Chondrocyte (in vitro differentiated cells): ENCODE data around the gene ITPR2. TPM values are rescaled to one million over a fixed set of nuclear protein-coding genes. Genes with fewer than 3 reads are reported as not detected.

ENCODE experiments used
- DNase-seq: peaks from one replicate; pipeline ENCODE4 v3.0.0; 2021; ENCODE audit warnings: mixed read lengths, low spot score
- H3K27ac Mint-ChIP-seq: one replicate; pipeline ENCODE4 v1.8.0; 2021; ENCODE audit warnings: mild to moderate bottlenecking, moderate library complexity, mixed read lengths; ENCODE audit not compliant: unreplicated experiment
- H3K27me3 Mint-ChIP-seq: 2 replicates; pipeline ENCODE4 v1.8.0; 2021; ENCODE audit warnings: low read depth, mixed read lengths
- H3K36me3 Mint-ChIP-seq: 2 replicates; pipeline ENCODE4 v1.8.0; 2021; ENCODE audit warnings: low read depth, mixed read lengths
- H3K4me1 Mint-ChIP-seq: 2 replicates; pipeline ENCODE4 v1.8.0; 2021; ENCODE audit warnings: low read depth, mild to moderate bottlenecking, mixed read lengths
- H3K4me3 Mint-ChIP-seq: one replicate; pipeline ENCODE4 v1.8.0; 2021; ENCODE audit warnings: mild to moderate bottlenecking, moderate library complexity, mixed read lengths; ENCODE audit not compliant: unreplicated experiment
- H3K9me3 Mint-ChIP-seq: 2 replicates; pipeline ENCODE4 v1.8.0; 2021; ENCODE audit warnings: low read depth, mixed read lengths
- total RNA-seq: library from RNA; stranded (reverse); gene quantifications from 3 replicates; pipeline ENCODE4 v1.2.1, GENCODE V29; 2021
- TF ChIP-seq, protein P1 (sequence below): fragments of 200-600 bp; sonication (generic); IDR thresholded peaks from 2 replicates; pipeline ENCODE4 v1.5.0; 2021; ENCODE audit warnings: antibody characterized with exemption, mild to moderate bottlenecking, moderate library complexity

ITPR2 gene
- total RNA-seq, 1 donor from 2014 or later: 18.7 TPM

DNA sequence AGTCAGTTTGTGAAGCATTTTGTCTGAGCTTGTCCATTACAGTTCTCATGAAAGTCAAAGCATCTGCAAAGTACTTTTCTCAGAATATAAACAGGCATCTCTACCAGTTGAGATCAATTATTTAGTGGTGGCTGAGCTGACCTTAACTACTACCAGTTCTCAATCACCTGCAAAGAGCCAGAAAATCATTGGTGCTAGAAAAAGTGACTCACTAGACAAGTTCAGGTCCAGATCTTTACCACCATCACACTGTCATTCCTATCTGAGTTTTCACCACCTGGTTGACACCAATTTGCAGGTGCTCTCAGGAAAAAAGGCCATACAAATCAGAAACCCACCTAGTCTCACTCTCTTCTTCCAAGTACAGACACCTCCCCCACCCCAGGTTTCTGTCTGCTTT lies 33.3 kb downstream of the ITPR2 start:
- Mint-ChIP-seq H3K4me3 (no peak overlapping the region), H3K27me3 (no peaks in the 10 kb centered on the region), H3K36me3 (no peaks in the 10 kb centered on the region), H3K9me3 (no peaks in the 10 kb centered on the region), H3K27ac (no peak overlapping the region), H3K4me1 (peaks cover 45% of the 10 kb centered on the region)
- no peak for DNase-seq
- TF ChIP-seq, protein P1, sequence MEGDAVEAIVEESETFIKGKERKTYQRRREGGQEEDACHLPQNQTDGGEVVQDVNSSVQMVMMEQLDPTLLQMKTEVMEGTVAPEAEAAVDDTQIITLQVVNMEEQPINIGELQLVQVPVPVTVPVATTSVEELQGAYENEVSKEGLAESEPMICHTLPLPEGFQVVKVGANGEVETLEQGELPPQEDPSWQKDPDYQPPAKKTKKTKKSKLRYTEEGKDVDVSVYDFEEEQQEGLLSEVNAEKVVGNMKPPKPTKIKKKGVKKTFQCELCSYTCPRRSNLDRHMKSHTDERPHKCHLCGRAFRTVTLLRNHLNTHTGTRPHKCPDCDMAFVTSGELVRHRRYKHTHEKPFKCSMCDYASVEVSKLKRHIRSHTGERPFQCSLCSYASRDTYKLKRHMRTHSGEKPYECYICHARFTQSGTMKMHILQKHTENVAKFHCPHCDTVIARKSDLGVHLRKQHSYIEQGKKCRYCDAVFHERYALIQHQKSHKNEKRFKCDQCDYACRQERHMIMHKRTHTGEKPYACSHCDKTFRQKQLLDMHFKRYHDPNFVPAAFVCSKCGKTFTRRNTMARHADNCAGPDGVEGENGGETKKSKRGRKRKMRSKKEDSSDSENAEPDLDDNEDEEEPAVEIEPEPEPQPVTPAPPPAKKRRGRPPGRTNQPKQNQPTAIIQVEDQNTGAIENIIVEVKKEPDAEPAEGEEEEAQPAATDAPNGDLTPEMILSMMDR: no peak

DNA sequence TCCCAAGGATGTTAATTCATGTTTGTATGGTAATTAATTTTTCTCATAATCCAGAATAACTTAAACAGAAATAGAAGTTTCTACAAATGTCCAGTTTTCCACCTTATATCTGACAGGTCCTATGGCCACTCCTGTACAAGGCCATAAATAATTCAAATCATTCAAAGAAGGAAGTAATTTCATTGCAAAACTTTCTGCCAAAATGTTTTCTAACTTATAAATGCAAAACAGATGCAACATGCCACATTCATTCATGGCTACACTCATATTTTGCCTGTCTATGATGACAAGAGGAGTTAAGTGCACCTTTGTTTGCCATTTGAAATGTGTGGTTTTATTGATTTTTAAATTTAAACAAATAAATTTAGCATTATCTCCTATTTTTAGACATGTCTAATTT lies 34.4 kb downstream of the ITPR2 start:
- TF ChIP-seq, protein P1: no peak
- no peaks in the 10 kb centered on the region for H3K9me3 Mint-ChIP-seq
- no peak for DNase-seq
- peaks cover 37% of the 10 kb centered on the region for H3K4me1 Mint-ChIP-seq
- H3K27ac Mint-ChIP-seq: peak overlapping the region; percentile 81
- H3K36me3 Mint-ChIP-seq: peaks cover 2% of the 10 kb centered on the region
- no peak overlapping the region for H3K4me3 Mint-ChIP-seq
- H3K27me3 Mint-ChIP-seq: no peaks in the 10 kb centered on the region

DNA sequence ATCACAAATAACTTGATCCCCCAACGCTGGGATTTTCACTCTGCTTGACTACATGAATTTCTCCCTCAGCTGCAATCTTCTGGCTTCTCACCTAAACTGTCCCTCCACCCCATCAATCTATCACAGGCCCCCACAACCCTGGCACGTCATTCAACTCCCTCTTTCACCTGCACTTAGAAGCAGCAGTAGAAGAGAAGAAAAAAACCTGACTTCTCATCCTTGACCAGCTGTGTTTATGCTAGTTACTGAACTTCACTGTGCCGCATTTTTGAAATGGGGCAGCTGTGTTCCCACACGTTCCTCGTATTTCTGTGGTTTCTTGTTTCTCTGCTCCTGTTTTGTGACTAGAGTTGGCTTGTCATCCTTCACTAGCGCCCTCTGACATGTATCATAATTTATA lies 35.0 kb downstream of the ITPR2 start:
- Mint-ChIP-seq H3K9me3 (no peaks in the 10 kb centered on the region), H3K27ac (peak overlapping the region; percentile 81), H3K4me1 (peaks cover 31% of the 10 kb centered on the region), H3K27me3 (no peaks in the 10 kb centered on the region), H3K36me3 (peaks cover 2% of the 10 kb centered on the region), H3K4me3 (peak overlapping the region; percentile 1)
- TF ChIP-seq, protein P1: peak; percentile 36
- no peak for DNase-seq

DNA sequence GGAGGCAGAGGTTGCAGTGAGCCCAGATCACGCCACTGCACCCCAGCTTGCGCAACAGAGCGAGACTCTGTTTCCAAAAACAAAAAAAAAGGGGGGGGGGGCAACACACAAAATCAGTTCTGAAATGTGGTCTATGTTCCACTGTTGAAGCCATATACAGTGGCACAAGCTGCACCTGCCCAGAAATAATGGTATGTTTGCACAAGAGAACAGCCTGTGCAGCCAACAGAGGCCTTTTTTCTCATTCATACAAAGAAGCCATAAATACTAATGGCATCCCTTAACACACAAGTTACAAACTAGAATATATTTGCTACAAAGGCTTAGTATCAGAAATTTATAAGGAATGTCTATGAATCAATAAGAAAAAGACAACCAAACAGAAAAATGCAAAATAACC lies 37.1 kb downstream of the ITPR2 start:
- H3K27ac Mint-ChIP-seq: no peak overlapping the region
- peaks cover 2% of the 10 kb centered on the region for H3K36me3 Mint-ChIP-seq
- peaks cover 36% of the 10 kb centered on the region for H3K4me1 Mint-ChIP-seq
- H3K9me3 Mint-ChIP-seq: no peaks in the 10 kb centered on the region
- no peaks in the 10 kb centered on the region for H3K27me3 Mint-ChIP-seq
- TF ChIP-seq, protein P1: no peak
- DNase-seq: no peak
- no peak overlapping the region for H3K4me3 Mint-ChIP-seq

DNA sequence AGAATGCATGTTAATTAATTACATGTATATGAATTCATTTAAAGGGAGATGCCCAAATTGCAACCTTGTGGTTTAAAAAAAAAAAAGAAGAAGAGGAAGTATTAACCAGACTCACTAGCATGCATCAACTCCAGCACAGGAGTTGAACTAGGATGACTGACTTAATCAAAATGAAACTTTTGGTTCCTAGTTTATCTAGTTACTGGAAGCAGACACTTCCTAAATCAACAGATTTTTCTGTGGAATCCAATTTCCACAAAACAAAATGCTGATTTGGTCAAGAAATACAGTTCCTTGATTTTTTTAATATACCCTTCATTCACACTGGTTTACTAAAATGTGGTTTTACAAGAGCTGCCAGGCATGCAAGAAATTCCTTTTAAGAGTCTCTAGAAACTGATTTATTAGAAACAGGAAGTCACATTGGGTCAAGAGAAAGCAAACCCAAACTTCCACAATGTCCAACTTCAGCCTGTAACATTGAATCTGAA lies 41.6 kb downstream of the ITPR2 start:
- peaks cover 2% of the 10 kb centered on the region for H3K36me3 Mint-ChIP-seq
- H3K4me1 Mint-ChIP-seq: peaks cover 53% of the 10 kb centered on the region
- no peaks in the 10 kb centered on the region for H3K27me3 Mint-ChIP-seq
- DNase-seq: no peak
- H3K9me3 Mint-ChIP-seq: no peaks in the 10 kb centered on the region
- no peak overlapping the region for H3K4me3 Mint-ChIP-seq
- peak overlapping the region; percentile 52 for H3K27ac Mint-ChIP-seq
- TF ChIP-seq, protein P1: no peak
